IgD-negative memory B cell (primary cell): ENCODE results near the gene SYTL3. TPM values are rescaled to one million over a fixed set of nuclear protein-coding genes. Genes with fewer than 3 reads are reported as not detected.
A peak's percentile ranks its signal among the peaks of the same experiment; 100 is the strongest.

Experiments
- H3K27ac Mint-ChIP-seq, 3 donors: one replicate each; pipeline ENCODE4 v1.8.0; 2020 to 2022; ENCODE audit warnings: mild to moderate bottlenecking in 3 of 3, mixed read lengths in 3 of 3, moderate library complexity in 1 of 3
- H3K27me3 Mint-ChIP-seq: one replicate; pipeline ENCODE4 v1.8.0; 2021; ENCODE audit warnings: mixed read lengths
- H3K36me3 Mint-ChIP-seq: one replicate; pipeline ENCODE4 v1.8.0; 2020; ENCODE audit warnings: mild to moderate bottlenecking, mixed read lengths
- H3K4me1 Mint-ChIP-seq, 3 donors: one replicate each; pipeline ENCODE4 v1.8.0; 2020 to 2022; ENCODE audit warnings: mixed read lengths in 3 of 3, mild to moderate bottlenecking in 1 of 3
- H3K4me3 Mint-ChIP-seq, 4 donors: one replicate each; pipeline ENCODE4 v1.8.0; 2020 to 2022; ENCODE audit warnings: mild to moderate bottlenecking in 4 of 4, mixed read lengths in 4 of 4, moderate library complexity in 3 of 4
- H3K9me3 Mint-ChIP-seq, 3 donors: one replicate each; pipeline ENCODE4 v1.8.0; 2020 to 2021; ENCODE audit warnings: mixed read lengths in 3 of 3, mild to moderate bottlenecking in 1 of 3
- polyA plus RNA-seq: library from polyadenylated mRNA; unstranded; fragments of 300-500 nt; fragmentation: Illumina TruSeq; gene quantifications from one replicate; pipeline ENCODE4 v1.2.3, GENCODE V29; 2021

SYTL3 gene
- polyA plus RNA-seq, 1 donor from 2014 or later = 1.8 TPM

DNA sequence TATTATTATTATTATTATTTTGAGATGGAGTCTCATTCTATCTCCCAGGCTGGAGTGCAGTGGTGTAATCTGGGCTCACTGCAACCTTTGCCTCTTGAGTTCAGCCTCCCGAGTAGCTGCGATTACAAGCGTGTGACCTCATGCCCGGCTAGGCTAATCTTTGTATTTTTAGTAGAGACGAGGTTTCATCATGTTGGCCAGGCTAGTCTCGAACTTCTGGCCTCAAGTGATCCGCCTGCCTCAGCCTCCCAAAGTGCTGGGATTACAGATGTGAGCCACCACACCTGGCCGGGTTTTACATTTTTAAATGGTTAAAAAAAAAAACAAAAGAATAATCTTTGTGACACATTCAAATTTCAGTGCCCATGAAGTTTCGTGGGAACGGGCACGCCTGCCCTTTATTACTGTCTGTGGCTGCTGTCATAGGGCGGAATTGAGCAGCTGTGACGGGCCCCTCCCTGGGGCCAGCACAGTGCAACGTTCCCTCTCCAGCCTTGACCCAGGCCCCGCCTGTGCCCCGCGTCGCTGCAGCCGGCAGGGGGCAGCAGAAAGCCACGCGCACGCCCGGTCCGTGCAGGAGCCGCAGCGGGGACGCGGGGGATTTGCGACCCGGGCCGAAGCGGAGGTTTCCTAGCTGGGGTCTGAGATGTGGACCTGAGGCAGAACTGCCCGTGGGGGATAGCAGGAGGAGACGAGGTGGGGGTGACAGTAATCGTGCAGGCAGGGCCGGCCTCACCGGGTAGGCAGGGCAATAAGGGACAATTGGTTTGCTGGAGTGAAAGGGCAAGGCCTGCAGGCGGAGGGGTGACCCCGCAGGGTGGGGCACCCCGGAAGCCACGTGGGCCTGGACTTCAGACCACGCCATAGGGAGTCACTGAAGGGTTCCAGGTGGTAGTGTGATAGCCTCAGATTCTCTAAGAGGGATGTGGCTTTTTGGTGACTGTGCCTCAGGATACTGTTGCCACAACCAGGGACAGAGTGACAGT, 54.3 kb downstream of the SYTL3 start:
- Mint-ChIP-seq H3K9me3 (no peaks in the 10 kb centered on the region), H3K4me3 (peak overlapping the region; percentile 80 to 90 (median 84)), H3K27ac (peak overlapping the region; percentile 2 to 72 (median 43)), H3K27me3 (peaks cover 2% of the 10 kb centered on the region), H3K36me3 (no peaks in the 10 kb centered on the region), H3K4me1 (peaks cover 13 to 17% (median 17%) of the 10 kb centered on the region in 3 donors)

DNA sequence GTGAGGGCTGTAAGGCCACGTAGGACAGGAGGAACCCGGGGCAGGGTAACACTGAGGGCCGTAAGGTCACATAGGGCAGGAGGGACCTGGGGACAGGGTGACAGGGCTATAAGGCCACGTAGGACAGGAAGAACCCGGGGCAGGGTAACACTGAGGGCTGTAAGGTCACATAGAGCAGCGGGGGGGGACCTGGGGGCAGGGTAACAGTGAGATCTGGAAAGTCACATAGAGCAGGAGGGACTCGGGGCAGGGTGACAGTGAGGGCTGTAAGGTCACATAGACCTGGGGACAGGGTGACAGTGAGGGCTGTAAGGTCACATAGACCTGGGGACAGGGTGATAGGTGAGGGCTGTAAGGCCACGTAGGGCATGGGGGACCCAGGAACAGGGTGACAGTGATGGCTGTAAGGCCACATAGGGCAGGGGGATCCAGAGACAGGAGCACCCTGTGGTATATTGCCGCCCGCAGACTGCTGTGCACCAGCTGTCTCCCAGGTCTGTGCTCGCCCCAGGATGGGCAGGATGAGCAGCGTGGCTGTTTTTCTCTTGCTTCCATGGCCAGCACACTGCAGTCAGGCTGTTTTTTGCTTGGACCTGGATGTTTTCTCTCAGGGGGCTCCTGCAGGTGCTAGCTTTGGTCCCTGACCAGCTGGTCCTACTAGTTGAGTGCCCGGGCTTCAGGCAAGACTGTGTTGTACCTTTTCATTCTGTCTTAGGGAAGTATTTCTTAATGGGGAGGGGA, 55.7 kb downstream of the SYTL3 start:
- H3K27me3 Mint-ChIP-seq = peaks cover 2% of the 10 kb centered on the region
- peaks cover 17 to 20% (median 17%) of the 10 kb centered on the region in 3 donors for H3K4me1 Mint-ChIP-seq
- H3K4me3 Mint-ChIP-seq = no peak overlapping the region
- no peaks in the 10 kb centered on the region for H3K9me3 Mint-ChIP-seq
- H3K27ac Mint-ChIP-seq = no peak overlapping the region
- H3K36me3 Mint-ChIP-seq = no peaks in the 10 kb centered on the region

DNA sequence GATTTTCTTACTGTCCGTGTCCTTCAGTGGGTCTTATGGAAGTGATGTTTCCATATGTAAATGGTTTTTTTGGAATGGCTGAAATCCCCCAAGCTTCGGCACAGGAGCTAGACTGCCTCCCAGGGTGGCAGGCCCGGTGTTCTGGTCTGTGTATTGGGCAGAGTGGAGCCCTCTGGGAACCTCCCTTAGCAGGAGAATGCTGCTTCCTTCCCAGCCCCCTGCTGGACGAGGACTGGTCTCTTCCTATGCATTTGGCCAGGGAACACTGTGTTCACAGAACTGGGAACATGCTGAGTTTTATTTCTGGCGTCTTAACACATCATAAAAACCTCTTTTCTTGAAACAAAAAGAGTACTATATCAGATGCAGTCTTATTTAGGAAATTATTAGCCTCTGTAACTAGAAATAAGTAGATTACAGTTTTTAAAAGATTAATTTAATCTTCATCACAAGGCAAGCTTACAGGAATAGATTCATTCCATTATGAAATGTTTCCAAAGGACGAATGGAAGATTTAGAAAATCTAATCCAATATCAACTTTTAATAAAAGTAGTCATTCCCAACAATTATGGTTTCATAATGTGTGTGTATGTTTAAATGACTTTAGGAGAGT, 56.6 kb downstream of the SYTL3 start:
- Mint-ChIP-seq H3K27ac (no peak overlapping the region), H3K27me3 (peaks cover 2% of the 10 kb centered on the region), H3K4me1 (peaks cover 17 to 23% (median 17%) of the 10 kb centered on the region in 3 donors), H3K36me3 (no peaks in the 10 kb centered on the region), H3K4me3 (no peak overlapping the region), H3K9me3 (no peaks in the 10 kb centered on the region)

DNA sequence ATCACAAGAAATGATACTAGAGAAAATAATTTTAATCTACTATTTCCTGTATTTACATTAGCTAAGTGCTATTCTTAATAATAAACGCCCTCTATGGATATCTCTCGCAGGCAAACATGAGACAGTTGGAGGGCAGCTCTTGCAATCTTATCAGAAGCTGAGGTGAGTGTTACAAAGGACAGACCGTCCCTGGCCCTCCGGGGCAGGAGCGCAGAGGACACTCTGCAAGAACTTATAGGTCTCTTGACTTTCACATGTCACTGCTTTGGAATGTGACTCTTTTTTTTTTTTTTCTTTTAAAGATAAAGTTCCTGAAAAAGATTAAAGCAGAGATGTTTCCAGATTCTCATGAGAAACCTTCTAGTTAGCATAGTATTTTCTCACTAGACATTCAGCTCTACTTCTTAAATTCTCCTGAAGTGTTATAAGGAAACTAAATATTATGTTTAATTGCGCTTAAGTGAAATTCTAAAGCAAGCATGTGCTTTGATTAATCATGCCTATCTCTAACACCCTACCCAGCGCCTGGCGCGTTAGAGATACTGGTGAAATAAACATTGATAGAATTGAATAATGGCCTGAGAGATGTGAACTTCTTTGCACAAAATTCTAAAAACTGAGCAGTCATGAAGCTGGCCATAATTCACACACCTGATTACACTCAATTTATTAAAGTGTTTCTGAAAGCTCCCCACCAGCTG, 57.4 kb downstream of the SYTL3 start:
- no peaks in the 10 kb centered on the region for H3K36me3 Mint-ChIP-seq
- H3K4me3 Mint-ChIP-seq = peak overlapping the region in 1 of 4 donors; percentile 86
- peaks cover 17 to 23% (median 17%) of the 10 kb centered on the region in 3 donors for H3K4me1 Mint-ChIP-seq
- H3K27ac Mint-ChIP-seq = peak overlapping the region in 1 of 3 donors; percentile 9
- peaks cover 2% of the 10 kb centered on the region for H3K27me3 Mint-ChIP-seq
- H3K9me3 Mint-ChIP-seq = no peaks in the 10 kb centered on the region

DNA sequence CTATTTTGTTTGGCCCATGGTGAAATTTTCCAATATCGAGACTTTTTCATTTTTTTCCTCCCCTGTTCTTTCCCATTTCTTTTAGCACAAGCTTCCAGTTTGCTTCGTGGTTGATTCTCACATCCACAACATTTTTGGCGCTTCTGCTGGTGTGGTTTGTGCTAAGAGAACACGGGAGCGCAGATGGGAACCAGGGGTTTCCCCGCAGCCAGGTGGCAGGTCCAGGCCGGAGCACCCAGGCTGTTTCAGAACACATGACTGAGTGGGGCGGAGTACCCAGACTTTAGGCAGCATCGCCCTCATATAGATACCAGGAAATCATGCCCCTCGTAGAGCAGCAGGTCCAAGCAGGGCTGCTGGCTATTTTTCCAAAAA, 58.0 kb downstream of the SYTL3 start:
- Mint-ChIP-seq H3K9me3 (no peaks in the 10 kb centered on the region), H3K4me1 (peaks cover 17 to 23% (median 17%) of the 10 kb centered on the region in 3 donors), H3K36me3 (no peaks in the 10 kb centered on the region), H3K4me3 (peak overlapping the region in 3 of 4 donors; percentile 3 to 86 (median 79)), H3K27ac (peak overlapping the region in 1 of 3 donors; percentile 9), H3K27me3 (peaks cover 2% of the 10 kb centered on the region)

DNA sequence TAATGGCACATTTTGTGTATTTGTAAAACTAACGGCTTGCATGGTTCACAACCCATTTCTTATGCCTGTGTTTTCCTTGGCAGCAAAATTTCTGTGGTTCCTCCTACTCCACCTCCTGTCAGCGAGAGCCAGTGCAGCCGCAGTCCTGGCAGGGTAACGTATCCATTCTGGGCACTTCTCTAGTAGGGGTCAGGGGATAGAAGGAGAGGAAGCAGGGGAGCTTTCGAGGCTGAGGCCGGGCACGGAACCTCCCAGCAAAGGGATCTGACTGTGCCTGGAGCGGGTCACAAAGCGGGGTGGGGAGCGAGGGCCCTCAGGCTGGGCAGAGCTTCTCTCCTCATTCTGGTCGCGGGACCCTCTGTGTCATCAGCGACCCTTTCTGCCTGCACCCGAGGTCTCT, 58.4 kb downstream of the SYTL3 start:
- Mint-ChIP-seq H3K27ac (peak overlapping the region in 1 of 3 donors; percentile 9), H3K4me1 (peaks cover 17 to 23% (median 17%) of the 10 kb centered on the region in 3 donors), H3K4me3 (peak overlapping the region in 3 of 4 donors; percentile 3 to 86 (median 79)), H3K9me3 (no peaks in the 10 kb centered on the region), H3K27me3 (peaks cover 2% of the 10 kb centered on the region), H3K36me3 (no peaks in the 10 kb centered on the region)

DNA sequence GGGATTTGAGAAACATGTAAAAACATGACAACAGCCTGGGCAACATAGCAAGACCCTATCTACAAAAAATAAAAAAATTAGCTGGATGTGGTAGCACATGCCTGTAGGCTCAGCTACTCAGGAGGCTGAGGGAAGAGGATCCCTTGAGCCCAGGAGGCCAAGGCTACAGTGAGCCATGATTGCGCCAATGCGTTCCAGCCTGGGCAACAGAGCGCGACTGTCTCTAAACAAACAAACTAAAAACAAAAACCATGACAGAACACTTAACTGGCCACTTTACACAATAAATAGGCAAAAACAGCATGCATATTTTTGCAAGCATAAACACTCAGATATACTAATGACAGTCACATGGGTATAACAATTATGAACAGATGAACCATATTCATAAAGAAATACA, 60.0 kb downstream of the SYTL3 start:
- Mint-ChIP-seq H3K27me3 (no peaks in the 10 kb centered on the region), H3K36me3 (peaks cover 2% of the 10 kb centered on the region), H3K4me3 (peak overlapping the region in 1 of 4 donors; percentile 18), H3K27ac (no peak overlapping the region), H3K4me1 (peaks cover 16 to 23% (median 16%) of the 10 kb centered on the region in 3 donors), H3K9me3 (no peaks in the 10 kb centered on the region)

DNA sequence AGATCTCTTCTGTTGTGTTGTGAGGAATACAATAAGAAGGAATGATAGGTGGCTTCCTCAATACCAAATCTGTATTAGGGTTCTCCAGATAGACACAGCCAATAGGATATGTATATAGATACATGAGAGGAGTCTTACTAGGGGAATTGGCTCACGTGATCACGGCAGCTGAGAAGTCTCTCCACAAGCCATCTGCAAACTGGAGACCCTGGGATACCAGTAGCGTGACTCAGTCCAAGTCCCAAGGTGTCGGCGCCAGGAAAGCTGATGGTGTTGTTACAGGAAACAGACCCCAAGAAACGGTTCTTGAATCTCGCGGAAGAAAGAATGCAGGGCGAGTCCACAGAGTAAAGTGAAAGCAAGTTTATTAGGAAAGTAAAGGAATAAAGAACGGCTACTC, 61.4 kb downstream of the SYTL3 start:
- Mint-ChIP-seq H3K4me1 (peaks cover 25 to 36% (median 28%) of the 10 kb centered on the region in 3 donors), H3K4me3 (no peak overlapping the region), H3K36me3 (peaks cover 2% of the 10 kb centered on the region)

DNA sequence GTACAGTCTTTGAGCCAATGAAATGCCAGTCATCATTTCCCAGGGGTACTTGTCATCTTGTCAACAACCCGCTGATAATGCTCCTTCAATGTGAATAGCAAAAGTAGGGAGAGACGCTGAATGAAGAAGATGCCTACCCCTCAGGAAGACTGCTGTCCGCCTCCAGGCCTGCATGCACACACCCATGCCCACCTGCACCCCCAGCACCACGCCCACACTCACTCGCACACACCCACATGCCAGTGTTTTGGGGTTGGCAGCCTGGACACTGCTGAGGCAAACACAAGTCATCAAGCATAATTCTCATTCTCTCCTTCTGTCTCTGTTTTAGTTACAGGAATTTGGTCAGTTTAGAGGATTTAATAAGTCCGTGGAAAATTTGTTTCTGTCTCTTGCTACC, 63.6 kb downstream of the SYTL3 start:
- H3K36me3 Mint-ChIP-seq = peaks cover 2% of the 10 kb centered on the region
- peaks cover 3% of the 10 kb centered on the region for H3K27me3 Mint-ChIP-seq
- H3K4me3 Mint-ChIP-seq = no peak overlapping the region
- H3K9me3 Mint-ChIP-seq = no peaks in the 10 kb centered on the region
- peaks cover 36 to 48% (median 36%) of the 10 kb centered on the region in 3 donors for H3K4me1 Mint-ChIP-seq
- no peak overlapping the region for H3K27ac Mint-ChIP-seq

More for the DNA sequence above, 61.4 kb downstream of the SYTL3 start:
- no peaks in the 10 kb centered on the region for H3K9me3 Mint-ChIP-seq
- H3K27me3 Mint-ChIP-seq = peaks cover 3% of the 10 kb centered on the region
- H3K27ac Mint-ChIP-seq = no peak overlapping the region

DNA sequence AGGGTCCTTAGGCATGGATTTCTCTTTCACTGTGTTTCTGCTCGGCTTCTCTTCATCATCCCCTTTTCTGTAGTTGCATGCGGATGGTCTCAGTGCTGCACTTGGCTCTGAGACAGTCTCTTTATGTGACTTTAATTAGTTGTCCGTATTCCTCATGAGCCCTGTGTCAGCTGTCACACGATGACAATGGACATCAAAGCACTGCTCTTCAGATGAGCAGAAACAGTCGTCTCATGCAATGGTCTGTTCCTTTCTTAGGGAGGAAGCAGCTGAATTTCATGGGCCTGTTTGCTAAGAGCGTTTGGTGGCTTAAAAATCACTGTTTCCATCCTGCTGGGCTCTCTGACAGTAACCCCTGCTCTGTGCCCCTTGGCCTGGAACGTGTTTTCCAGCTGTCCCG, 64.9 kb downstream of the SYTL3 start:
- H3K27ac Mint-ChIP-seq = peak overlapping the region; percentile 99
- H3K4me3 Mint-ChIP-seq = peak overlapping the region in 3 of 4 donors; percentile 9 to 93 (median 44)
- H3K27me3 Mint-ChIP-seq = peaks cover 3% of the 10 kb centered on the region
- peaks cover 44 to 60% (median 44%) of the 10 kb centered on the region in 3 donors for H3K4me1 Mint-ChIP-seq
- H3K36me3 Mint-ChIP-seq = peaks cover 2% of the 10 kb centered on the region
- no peaks in the 10 kb centered on the region for H3K9me3 Mint-ChIP-seq

DNA sequence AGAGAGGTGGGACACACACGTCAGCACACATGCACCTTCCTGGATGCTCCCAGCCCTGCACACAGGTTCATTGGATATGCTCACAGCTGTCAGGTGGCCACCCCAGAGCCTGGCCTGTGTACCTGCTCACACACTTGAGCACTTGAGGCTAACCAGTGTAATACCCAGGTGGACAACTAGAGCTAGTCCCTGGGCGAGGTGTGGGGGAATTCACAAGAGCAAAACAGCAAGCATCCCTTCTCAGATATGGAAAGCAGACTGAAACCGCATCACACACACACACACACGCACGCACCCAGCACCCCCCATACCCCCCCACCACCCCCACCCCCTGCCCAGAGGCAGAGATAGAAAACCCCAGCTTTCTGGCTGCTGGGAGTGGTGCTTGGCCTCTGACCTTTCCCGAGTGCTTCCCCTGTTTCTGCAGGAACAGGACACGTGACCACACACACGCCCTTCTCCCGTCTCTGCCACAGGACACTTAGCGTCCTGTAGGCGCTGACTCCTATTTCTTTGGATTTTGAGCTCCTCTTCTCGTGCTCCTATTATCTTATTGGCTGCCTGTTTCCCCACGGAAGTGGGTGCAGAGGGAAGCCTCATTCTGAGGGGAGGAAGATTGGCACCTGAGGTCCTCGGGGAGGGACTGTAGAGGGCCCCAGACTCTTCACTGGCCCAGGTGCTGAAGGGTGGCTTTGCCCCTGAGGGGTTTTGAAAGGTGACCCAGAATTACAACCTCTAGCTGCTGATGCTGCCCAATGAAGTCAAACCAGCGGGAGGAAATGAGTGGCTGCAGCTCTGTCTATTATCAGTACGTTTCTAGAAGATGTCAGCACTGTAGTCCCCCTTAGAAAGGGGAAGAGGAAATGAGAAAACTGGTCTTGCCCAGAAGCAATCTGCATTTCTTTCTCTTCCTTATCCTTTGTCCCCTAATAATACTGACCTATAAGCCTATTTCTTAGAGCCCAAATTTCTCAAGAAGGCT, 65.8 kb downstream of the SYTL3 start:
- peaks cover 50 to 59% (median 51%) of the 10 kb centered on the region in 3 donors for H3K4me1 Mint-ChIP-seq
- H3K36me3 Mint-ChIP-seq = peaks cover 2% of the 10 kb centered on the region
- peaks cover 3% of the 10 kb centered on the region for H3K27me3 Mint-ChIP-seq
- H3K4me3 Mint-ChIP-seq = peak overlapping the region; percentile 79 to 94 (median 93)
- no peaks in the 10 kb centered on the region for H3K9me3 Mint-ChIP-seq
- H3K27ac Mint-ChIP-seq = peak overlapping the region; percentile 99

DNA sequence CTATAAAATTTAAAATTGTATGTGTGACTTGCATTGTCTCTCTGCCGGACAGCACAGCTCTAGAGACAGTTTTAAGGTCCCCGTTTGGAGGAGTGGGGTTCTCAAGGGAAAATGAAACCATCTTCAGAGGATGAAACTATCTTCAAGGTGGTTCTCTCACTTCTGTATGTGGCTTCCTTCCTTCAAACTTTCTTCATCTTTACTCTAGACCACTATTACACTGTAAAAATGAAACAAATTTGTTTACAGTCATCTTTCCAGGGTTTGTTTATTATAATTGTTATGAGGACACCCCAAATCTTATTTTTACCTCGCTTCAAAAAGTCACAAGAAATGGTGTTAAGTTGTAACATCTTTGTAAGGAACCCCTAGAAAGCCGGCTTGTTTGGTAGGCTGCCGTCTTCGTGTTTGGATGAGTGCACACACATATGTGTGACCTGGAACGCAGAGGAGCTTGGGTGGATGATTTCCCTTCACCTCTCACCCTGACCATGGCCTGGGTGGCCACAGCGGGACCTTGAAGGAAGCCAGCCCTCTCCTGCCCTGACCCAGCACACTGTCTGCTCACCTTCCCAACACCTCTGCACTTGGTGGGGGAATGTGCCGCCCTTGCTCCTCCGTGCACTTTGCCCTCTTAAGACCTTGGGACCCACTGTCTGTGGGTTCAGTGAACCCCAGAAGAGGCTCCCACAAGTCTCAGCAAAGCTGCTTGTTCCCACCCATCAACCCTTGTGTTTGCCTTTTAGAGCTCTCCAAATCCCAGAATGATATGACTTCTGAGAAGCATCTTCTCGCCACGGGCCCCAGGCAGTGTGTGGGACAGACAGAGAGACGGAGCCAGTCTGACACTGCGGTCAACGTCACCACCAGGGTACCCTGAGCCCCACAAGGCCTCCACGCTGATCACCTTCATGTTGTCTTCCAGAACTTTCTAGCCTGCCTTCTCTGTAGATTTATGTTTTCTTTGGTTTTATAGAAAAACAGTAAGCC, 67.8 kb downstream of the SYTL3 start:
- H3K4me1 Mint-ChIP-seq = peaks cover 56 to 63% (median 63%) of the 10 kb centered on the region in 3 donors
- no peaks in the 10 kb centered on the region for H3K9me3 Mint-ChIP-seq
- H3K36me3 Mint-ChIP-seq = peaks cover 2% of the 10 kb centered on the region
- peak overlapping the region; percentile 97 to 98 (median 97) for H3K27ac Mint-ChIP-seq
- H3K4me3 Mint-ChIP-seq = peak overlapping the region; percentile 72 to 95 (median 84)
- peaks cover 3% of the 10 kb centered on the region for H3K27me3 Mint-ChIP-seq
